ENCODE results near the gene IFT80.
"Not testable (repeated sequence)": the region's sequence is repeated elsewhere in the genome, so short reads cannot be mapped to it uniquely, and the experiment has no call there.

DNA sequence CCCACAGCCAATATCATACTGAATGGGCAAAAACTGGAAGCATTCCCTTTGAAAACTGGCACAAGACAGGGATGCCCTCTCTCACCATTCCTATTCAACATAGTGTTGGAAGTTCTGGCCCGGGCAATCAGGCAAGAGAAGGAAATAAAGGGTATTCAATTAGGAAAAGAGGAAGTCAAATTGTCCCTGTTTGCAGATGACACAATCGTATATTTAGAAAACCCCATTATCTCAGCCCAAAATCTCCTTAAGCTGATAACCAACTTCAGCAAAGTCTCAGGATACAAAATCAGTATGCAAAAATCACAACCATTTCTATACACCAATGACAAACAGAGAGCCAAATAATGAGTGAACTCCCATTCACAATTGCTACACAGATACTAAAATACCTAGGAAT is 36.1 kb downstream of the IFT80 start:
- TF ChIP-seq POLR2AphosphoS2 (IDR thresholded peaks at IDR 0.05; ENCODE audit: low read length); POLR2A (conservative IDR thresholded peaks at IDR 0.05); PTTG1 (tag; IDR thresholded peaks at IDR 0.05; ENCODE audit: low read depth); NCOA2 (IDR thresholded peaks at IDR 0.05; ENCODE audit: partially characterized antibody in 2 of 2): not testable (repeated sequence)

Data from K562 (cell line).